Ishikawa (cell line): ENCODE results near the gene LCN6.

Experiments used
- EP300 ChIP-seq: IDR thresholded peaks from 2 replicates; pipeline ENCODE4 v1.6.1; 2012; ENCODE audit warnings: borderline replicate concordance
- TAF1 ChIP-seq: IDR thresholded peaks from 2 replicates; pipeline ENCODE4 v1.6.1; 2012; ENCODE audit warnings: low read depth, mild to moderate bottlenecking

DNA sequence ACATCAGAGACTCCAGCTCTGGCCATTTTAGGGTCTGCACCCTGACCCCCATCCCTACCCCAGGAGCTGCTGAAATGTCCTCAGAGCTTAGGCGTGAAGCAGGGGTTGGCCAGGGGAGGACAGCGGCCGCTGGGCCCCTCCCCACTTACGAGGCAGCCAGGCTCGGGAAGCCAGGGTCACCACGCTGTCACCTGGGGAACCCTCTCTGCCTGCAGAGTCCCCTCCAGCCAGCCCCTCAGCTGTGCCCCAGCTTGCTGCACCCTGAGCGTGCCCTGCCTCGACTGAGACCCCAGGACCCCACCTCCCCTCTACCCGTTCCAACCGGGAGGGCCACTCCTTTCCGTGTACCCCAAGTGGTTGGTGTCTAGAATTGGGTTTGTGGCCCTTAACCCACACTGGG is 8.3 kb downstream of the LCN6 start:
- TF ChIP-seq TAF1 = no peak
- no peak for TF ChIP-seq EP300
